ENCODE data around the gene TSPAN2.

Gene TSPAN2

DNA sequence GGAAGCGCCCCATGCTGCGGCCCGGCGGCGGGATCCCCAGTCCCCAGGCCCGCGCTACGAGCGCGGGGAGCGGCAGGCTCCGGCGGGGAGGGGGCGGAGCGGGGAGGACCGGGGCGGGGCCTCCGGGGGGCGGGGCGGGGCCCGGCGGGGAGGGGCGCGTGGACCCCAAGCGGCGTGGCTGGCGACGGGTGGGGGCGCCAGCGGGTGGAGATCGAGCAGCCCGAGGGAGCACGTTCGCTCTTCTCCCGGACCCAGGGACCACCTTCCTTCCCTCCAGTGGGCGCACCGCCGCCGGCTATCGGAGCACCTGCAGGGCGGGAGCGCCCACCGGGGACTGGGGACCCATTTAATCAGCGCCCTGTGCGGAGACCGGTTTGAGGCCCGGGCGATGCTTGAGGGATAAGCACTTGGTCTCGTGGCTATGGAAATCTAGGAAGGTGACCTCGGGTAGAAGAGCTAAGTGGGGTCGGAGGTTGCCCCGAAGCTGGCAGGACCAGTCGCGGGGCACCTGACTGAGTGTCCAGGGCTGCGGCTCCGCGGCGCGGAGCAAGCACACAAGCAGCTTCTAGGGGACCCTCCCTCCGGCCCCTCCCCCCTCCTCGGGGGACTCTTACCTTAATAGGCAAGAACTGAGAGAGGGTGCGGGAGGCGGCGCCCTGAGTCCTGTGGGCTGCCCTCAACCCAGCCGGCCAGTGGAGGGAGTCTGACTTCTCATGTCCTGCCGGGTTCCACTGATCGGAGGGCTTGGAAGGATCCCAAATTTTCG, at the start of gene TSPAN2:
Gene TSPAN2, minus strand, starts transcription at position 84 of the 766 bp plus-strand sequence. Its CDS starts 71 bp downstream, at position 13.
- DNase-seq: peak in 1 of 58 donors; percentile 11

- DNase-seq: peak in 53 of 58 donors; percentile 5 to 75 (median 46)
Measured at GRCh38 chr1:115138973-115139372, 49.7 kb upstream of the TSPAN2 start.

GRCh38 chr1:115138271-115138670, 49.0 kb upstream of the TSPAN2 start:
- no peak for DNase-seq

- DNase-seq: no peak
Measured at GRCh38 chr1:115137191-115137590, 47.9 kb upstream of the TSPAN2 start.

- no peak for DNase-seq
Measured at GRCh38 chr1:115136706-115137105, 47.4 kb upstream of the TSPAN2 start.

- no peak for DNase-seq
Measured at GRCh38 chr1:115136106-115136505, 46.8 kb upstream of the TSPAN2 start.

DNA sequence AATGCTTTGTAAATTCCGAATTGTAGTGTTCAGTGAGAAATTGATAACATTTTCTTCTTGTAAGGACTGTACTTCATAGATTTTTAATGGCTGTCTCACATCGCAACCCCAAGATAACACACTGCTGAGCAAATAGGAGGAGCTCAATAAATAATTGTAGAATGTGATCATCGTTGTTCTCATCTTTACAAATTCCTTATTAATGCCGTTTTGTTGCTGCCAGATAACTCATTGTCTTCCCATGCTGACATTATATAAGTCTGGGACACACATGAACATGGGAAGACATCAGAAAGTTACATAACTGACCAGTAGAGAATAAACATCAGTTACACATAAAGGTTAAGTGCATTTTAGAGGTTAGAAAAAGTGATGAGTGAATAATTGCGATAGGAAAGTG, 46.4 kb upstream of the TSPAN2 start:
- DNase-seq: no peak

GRCh38 chr1:115134850-115135480, 45.7 kb upstream of the TSPAN2 start:
- DNase-seq: peak in 1 of 58 donors; percentile 3

DNA sequence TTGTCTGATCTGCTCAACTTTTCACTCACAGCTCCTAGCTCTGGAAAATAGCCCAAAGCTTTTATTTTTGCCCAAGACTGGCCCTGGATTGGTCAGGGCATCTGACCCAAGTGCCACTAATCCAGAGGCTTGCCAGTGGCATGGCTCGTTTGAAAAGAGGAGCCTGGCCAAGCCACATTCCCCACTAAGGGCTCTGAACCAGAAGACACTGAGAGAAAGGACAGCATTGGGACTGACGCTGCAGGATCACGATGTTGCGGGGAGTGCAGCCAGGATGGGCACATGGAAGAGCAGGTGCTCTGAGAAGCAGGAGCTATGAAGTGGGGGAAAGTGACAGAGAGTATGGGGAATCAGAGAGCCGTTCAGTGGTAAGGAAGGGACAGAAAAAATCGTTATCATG, 44.9 kb upstream of the TSPAN2 start:
- DNase-seq: peak in 6 of 58 donors; percentile 1 to 30 (median 10)

- no peak for DNase-seq
Measured at GRCh38 chr1:115133440-115133839, 44.1 kb upstream of the TSPAN2 start.

GRCh38 chr1:115130786-115131185, 41.5 kb upstream of the TSPAN2 start:
- no peak for DNase-seq

DNA sequence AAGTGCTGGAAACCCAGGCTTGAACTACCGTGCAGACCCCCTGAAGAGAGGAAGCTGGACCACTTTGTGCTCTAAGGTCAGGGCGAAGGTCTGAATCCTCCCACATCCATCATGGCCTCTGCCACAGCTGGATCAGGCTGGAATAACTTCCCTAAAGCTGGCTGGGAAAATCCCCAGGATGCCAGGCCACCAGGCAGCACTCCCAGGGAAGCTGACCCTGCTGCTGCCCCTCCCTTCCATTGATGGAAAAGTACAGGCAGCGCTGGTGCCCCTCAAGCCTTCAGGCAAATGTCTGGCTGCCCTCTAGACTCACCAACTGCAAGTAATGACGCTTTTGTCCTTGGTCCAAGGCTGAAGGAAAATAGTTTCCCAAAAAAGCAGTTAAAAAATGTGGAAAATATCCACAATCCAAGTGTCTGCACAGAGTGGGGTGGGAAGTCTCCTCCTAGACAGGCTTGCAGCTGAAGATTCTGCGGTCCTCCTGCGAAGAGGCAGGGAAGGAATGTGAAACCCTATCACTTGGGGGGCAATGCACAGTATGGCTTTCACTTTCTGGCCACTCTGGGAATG, 39.9 kb upstream of the TSPAN2 start:
- no peak for DNase-seq

DNA sequence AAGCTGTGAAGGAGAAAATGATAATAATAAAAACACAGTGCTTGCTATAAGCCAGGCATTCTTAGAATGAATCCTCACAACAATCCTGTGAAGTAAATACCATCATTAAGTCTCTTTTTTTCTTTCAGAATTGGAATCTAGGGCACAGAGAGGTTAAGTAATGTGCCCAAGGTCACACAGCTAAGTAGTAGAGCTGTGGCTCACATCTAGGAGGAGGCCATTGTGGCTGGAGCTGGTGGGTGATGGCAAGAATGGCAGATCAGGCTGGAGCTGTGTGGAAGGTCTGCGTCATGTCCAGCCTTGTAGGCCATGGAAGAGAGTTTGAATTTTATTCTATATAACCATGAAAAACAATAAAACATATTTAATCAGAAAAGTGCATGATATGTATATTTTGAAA, 38.2 kb upstream of the TSPAN2 start:
- DNase-seq: no peak

DNA sequence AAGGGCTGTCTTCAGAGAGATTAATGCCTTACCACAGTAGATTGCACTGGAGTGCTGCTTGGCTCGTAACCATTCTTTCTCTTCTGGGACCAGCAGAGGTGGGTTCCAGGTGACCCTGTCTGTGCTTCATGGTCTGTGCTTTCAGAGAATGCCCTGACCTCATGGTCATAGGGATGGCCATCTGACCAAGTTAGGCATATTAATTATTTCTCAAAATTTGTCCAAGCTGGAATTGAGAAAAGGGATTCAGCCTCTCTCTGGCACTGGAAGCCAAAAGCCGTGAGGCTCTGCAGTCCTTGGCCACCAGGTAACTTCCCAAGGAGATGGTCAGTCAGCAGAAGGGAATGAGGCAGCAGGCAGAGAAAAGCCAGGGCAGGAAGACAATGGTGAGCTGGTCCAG, 37.2 kb upstream of the TSPAN2 start:
- DNase-seq: no peak

- no peak for DNase-seq
Measured at GRCh38 chr1:115123116-115123515, 33.8 kb upstream of the TSPAN2 start.

- no peak for DNase-seq
Measured at GRCh38 chr1:115121793-115122192, 32.5 kb upstream of the TSPAN2 start.

- DNase-seq: no peak
Measured at GRCh38 chr1:115120296-115120695, 31.0 kb upstream of the TSPAN2 start.

- no peak for DNase-seq
Measured at GRCh38 chr1:115118611-115119010, 29.3 kb upstream of the TSPAN2 start.

DNA sequence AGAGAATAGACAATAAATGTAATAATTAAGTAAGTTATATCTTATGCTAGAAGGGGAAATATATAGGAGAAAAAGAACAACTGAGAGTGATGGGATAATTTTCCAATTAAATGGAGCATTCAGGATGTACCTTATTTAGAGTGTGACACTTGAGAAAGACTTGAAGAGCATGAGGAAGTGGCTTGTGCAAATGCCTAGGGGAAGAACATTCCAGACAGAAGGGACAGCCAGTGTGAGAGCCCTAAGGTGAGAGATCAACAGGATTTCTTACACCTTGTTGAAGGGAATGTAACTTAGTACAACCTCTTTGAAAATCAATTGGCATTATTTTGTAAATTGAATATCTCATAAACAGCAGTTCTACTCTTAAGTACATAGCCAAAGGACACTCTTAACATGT, 28.8 kb upstream of the TSPAN2 start:
- no peak for DNase-seq

GRCh38 chr1:115117298-115117697, 28.0 kb upstream of the TSPAN2 start:
- DNase-seq: no peak

DNA sequence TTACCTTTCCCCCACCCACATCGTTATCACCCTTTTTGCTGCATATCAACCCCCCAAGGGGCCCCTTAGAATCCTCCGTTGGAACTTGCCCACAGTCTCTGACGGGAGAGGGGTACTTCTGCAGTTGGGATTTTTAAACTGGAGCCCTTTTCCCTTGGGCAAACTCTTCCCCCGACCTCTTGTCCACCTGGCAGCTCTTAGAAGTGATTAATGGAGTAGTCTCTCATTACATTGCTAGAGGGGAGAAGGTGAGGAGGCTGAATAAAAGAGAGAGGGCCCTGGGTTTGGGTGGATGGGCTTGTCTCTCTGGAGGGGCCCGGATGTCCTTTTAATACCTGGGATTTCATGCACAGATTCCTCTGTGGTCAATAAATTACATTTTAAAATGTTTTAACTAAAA, 27.2 kb upstream of the TSPAN2 start:
- DNase-seq: no peak

GRCh38 chr1:115115521-115116161, 26.3 kb upstream of the TSPAN2 start:
- DNase-seq: no peak

Data from anterior cingulate cortex (tissue), 58 donors.